WTC11 (cell line): Measurements from ENCODE around the gene CKB. TPM values are rescaled to one million over a fixed set of nuclear protein-coding genes. Genes with fewer than 3 reads are reported as not detected.

ENCODE experiments used
- ATAC-seq: fragments of 200-7000 bp; cut with Tn5 transposase; 2 replicates; pipeline ENCODE4 v1.10.0; 2021; ENCODE audit warnings: mild to moderate bottlenecking, moderate library complexity
- CTCF ChIA-PET: fragments of 300-600 bp; sonication (Branson Sonifier 250); formaldehyde crosslinking; loops from one replicate; lab custom pipeline; 2021; ENCODE audit warnings: antibody characterized with exemption; lab: Charles Lee
- POLR2A ChIA-PET: fragments of 350-600 bp; sonication (Branson Sonifier 250); formaldehyde crosslinking; loops from one replicate; lab custom pipeline; 2021; ENCODE audit warnings: antibody characterized with exemption; lab: Charles Lee
- DNase-seq: peaks from one replicate; pipeline ENCODE4 v3.0.0; 2021; ENCODE audit warnings: low spot score
- H3K27ac Mint-ChIP-seq: 2 replicates; pipeline ENCODE4 v1.8.0; 2021; ENCODE audit warnings: mixed read lengths
- H3K27me3 Mint-ChIP-seq: 2 replicates; pipeline ENCODE4 v1.8.0; 2021; ENCODE audit warnings: low read depth, mild to moderate bottlenecking, moderate library complexity, mixed read lengths
- H3K36me3 Mint-ChIP-seq: 2 replicates; pipeline ENCODE4 v1.8.0; 2021; ENCODE audit warnings: mixed read lengths
- H3K4me1 Mint-ChIP-seq: 2 replicates; pipeline ENCODE4 v1.8.0; 2022; ENCODE audit warnings: mixed read lengths
- H3K4me3 Mint-ChIP-seq: 2 replicates; pipeline ENCODE4 v1.8.0; 2021; ENCODE audit warnings: mild to moderate bottlenecking, moderate library complexity, mixed read lengths
- H3K9me3 Mint-ChIP-seq: 2 replicates; pipeline ENCODE4 v1.8.0; 2021; ENCODE audit warnings: mixed read lengths
- CREM ChIP-seq: sonication (generic); formaldehyde crosslinking; IDR thresholded peaks from 2 replicates; pipeline ENCODE4 v1.8.1; 2022; ENCODE audit warnings: mild to moderate bottlenecking, missing genetic modification reagents, moderate library complexity
- JAZF1 ChIP-seq: fragments of 250-450 bp; sonication (Bioruptor Pico); IDR thresholded peaks from 2 replicates; pipeline ENCODE4 v1.9.0; 2021; ENCODE audit warnings: moderate library complexity, mild to moderate bottlenecking, inconsistent platforms
- JUN ChIP-seq: sonication (generic); formaldehyde crosslinking; IDR thresholded peaks from 2 replicates; pipeline ENCODE4 v1.8.0; 2023; ENCODE audit warnings: mild to moderate bottlenecking, missing genetic modification reagents
- KAT7 ChIP-seq: sonication (generic); formaldehyde crosslinking; IDR thresholded peaks from 2 replicates; pipeline ENCODE4 v1.8.1; 2023; ENCODE audit warnings: missing genetic modification reagents, mild to moderate bottlenecking, borderline replicate concordance
- MXD4 ChIP-seq: fragments of 250-450 bp; sonication (Bioruptor Pico); IDR thresholded peaks from 2 replicates; pipeline ENCODE4 v1.8.0; 2021; ENCODE audit warnings: mild to moderate bottlenecking, moderate library complexity, borderline replicate concordance
- NFE2L1 ChIP-seq: sonication (generic); formaldehyde crosslinking; IDR thresholded peaks from 2 replicates; pipeline ENCODE4 v1.8.1; 2023; ENCODE audit warnings: missing genetic modification reagents
- NR2C2 ChIP-seq: sonication (generic); formaldehyde crosslinking; IDR thresholded peaks from 2 replicates; pipeline ENCODE4 v1.8.0; 2022; ENCODE audit warnings: mild to moderate bottlenecking, missing genetic modification reagents
- NR3C1 ChIP-seq: sonication (generic); formaldehyde crosslinking; conservative IDR thresholded peaks from 2 replicates; pipeline ENCODE4 v1.8.1; 2023; ENCODE audit warnings: low read depth, mild to moderate bottlenecking, missing genetic modification reagents
- ZNF416 ChIP-seq: fragments of 250-450 bp; sonication (Bioruptor Pico); IDR thresholded peaks from 2 replicates; pipeline ENCODE4 v1.9.0; 2021; ENCODE audit warnings: mild to moderate bottlenecking, inconsistent platforms
- total RNA-seq: library from RNA; stranded (reverse); gene quantifications from 3 replicates; pipeline ENCODE4 v1.2.3, GENCODE V29; 2021
- TF ChIP-seq, protein P1 (sequence below): sonication (generic); formaldehyde crosslinking; IDR thresholded peaks from 2 replicates; pipeline ENCODE4 v1.8.0; 2022; ENCODE audit warnings: mild to moderate bottlenecking, missing genetic modification reagents
- TF ChIP-seq, protein P2 (sequence below): fragments of 250-450 bp; sonication (Bioruptor Pico); IDR thresholded peaks from 2 replicates; pipeline ENCODE4 v1.9.0; 2021; ENCODE audit warnings: mild to moderate bottlenecking
- TF ChIP-seq, protein P3 (sequence below): sonication (generic); formaldehyde crosslinking; conservative IDR thresholded peaks from 2 replicates; pipeline ENCODE4 v1.8.1; 2023; ENCODE audit warnings: mild to moderate bottlenecking, low read depth, missing genetic modification reagents, moderate library complexity
- TF ChIP-seq, protein P4 (sequence below): sonication (generic); formaldehyde crosslinking; IDR thresholded peaks from 2 replicates; pipeline ENCODE4 v1.8.1; 2022; ENCODE audit warnings: low read depth, mild to moderate bottlenecking, moderate library complexity, missing genetic modification reagents, borderline replicate concordance
- TF ChIP-seq, protein P5 (sequence below): sonication (generic); formaldehyde crosslinking; IDR thresholded peaks from 2 replicates; pipeline ENCODE4 v1.8.0; 2023; ENCODE audit warnings: mild to moderate bottlenecking, missing genetic modification reagents
- TF ChIP-seq, protein P6 (sequence below): sonication (generic); formaldehyde crosslinking; IDR thresholded peaks from 2 replicates; pipeline ENCODE4 v1.8.0; 2023; ENCODE audit warnings: missing genetic modification reagents

The CKB gene
- total RNA-seq, 1 experiment from 2014 or later, result 555 TPM

DNA sequence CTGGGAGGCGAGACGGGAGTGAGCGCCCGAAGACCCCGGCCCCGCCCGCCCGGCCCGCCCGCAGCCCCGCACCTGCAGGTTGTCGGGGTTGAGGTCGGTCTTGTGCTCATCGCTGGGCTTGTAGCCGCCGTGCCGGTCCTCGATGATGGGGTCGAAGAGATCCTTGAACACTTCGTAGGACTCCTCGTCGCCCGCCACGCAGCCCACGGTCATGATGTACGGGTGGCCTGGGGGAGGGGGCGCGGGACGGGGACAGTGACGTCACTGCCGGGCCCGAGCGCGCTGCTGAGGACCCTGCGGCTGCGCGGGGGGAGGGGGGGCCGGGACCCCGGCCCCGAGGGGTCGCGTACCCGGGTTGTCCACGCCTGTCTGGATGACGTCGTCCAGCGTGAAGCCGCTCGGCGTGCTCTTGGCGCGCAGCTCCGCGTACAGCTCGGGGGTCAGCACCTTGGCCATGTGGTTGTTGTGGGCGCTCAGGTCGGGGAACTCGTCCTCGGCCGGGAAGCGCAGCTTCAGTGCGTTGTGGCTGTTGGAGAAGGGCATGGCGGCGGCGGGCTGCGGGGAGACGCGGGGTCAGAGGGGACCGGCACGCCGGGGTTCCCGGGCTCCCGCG is 573 bp downstream of the CKB start (continued):
- TF ChIP-seq, protein P1, sequence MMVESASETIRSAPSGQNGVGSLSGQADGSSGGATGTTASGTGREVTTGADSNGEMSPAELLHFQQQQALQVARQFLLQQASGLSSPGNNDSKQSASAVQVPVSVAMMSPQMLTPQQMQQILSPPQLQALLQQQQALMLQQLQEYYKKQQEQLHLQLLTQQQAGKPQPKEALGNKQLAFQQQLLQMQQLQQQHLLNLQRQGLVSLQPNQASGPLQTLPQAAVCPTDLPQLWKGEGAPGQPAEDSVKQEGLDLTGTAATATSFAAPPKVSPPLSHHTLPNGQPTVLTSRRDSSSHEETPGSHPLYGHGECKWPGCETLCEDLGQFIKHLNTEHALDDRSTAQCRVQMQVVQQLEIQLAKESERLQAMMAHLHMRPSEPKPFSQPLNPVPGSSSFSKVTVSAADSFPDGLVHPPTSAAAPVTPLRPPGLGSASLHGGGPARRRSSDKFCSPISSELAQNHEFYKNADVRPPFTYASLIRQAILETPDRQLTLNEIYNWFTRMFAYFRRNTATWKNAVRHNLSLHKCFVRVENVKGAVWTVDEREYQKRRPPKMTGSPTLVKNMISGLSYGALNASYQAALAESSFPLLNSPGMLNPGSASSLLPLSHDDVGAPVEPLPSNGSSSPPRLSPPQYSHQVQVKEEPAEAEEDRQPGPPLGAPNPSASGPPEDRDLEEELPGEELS (CRISPR knock-in tag), result no peak
- TF ChIP-seq CREM (CRISPR knock-in tag), result peak; percentile 50; the same call in 1 of the 2 replicates
- no peak for TF ChIP-seq NR3C1 (CRISPR knock-in tag)
- TF ChIP-seq JAZF1, result no peak
- TF ChIP-seq, protein P2, sequence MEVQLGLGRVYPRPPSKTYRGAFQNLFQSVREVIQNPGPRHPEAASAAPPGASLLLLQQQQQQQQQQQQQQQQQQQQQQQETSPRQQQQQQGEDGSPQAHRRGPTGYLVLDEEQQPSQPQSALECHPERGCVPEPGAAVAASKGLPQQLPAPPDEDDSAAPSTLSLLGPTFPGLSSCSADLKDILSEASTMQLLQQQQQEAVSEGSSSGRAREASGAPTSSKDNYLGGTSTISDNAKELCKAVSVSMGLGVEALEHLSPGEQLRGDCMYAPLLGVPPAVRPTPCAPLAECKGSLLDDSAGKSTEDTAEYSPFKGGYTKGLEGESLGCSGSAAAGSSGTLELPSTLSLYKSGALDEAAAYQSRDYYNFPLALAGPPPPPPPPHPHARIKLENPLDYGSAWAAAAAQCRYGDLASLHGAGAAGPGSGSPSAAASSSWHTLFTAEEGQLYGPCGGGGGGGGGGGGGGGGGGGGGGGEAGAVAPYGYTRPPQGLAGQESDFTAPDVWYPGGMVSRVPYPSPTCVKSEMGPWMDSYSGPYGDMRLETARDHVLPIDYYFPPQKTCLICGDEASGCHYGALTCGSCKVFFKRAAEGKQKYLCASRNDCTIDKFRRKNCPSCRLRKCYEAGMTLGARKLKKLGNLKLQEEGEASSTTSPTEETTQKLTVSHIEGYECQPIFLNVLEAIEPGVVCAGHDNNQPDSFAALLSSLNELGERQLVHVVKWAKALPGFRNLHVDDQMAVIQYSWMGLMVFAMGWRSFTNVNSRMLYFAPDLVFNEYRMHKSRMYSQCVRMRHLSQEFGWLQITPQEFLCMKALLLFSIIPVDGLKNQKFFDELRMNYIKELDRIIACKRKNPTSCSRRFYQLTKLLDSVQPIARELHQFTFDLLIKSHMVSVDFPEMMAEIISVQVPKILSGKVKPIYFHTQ, result no peak
- TF ChIP-seq NR2C2, result no peak
- no peak for TF ChIP-seq NFE2L1 (CRISPR knock-in tag)
- 0 out of 2 replicates have a peak, but pooled peaks have one; percentile 14 for TF ChIP-seq JUN (CRISPR knock-in tag)
- no peak for TF ChIP-seq KAT7 (CRISPR knock-in tag)
- TF ChIP-seq, protein P3, sequence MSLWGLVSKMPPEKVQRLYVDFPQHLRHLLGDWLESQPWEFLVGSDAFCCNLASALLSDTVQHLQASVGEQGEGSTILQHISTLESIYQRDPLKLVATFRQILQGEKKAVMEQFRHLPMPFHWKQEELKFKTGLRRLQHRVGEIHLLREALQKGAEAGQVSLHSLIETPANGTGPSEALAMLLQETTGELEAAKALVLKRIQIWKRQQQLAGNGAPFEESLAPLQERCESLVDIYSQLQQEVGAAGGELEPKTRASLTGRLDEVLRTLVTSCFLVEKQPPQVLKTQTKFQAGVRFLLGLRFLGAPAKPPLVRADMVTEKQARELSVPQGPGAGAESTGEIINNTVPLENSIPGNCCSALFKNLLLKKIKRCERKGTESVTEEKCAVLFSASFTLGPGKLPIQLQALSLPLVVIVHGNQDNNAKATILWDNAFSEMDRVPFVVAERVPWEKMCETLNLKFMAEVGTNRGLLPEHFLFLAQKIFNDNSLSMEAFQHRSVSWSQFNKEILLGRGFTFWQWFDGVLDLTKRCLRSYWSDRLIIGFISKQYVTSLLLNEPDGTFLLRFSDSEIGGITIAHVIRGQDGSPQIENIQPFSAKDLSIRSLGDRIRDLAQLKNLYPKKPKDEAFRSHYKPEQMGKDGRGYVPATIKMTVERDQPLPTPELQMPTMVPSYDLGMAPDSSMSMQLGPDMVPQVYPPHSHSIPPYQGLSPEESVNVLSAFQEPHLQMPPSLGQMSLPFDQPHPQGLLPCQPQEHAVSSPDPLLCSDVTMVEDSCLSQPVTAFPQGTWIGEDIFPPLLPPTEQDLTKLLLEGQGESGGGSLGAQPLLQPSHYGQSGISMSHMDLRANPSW, result no peak; the same call in 1 of the 2 replicates
- TF ChIP-seq MXD4 (CRISPR knock-in tag), result no peak
- TF ChIP-seq, all 79 proteins: peak for 12

DNA sequence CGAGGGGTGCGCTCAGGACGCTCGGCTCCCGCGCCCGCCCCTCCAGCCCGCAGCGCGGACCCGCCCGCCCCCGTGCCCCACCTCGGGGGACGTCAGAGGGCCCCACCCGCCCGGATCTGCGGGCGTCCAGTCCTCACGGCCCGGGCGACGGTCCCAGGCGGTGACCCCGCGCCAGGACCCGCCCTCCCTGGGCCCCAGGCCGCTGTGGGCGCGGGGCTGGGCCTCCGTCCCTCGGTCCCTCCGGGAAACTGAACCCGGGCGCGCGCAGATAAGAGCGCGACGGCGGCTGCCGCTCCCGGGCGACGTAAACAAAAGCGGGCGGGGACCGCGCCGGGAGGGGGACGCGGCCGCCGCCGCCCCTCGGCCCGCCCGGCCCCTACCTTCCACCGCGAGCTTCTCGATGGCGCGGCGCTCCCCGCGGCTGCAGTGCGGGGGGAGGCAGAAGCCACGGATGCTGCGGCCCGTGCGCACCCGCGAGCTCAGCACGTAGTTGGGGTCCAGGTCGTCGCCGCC is 1.1 kb downstream of the CKB start:
- ATAC-seq, result no peak
- Mint-ChIP-seq H3K27me3 (peaks cover 27% of the 10 kb centered on the region), H3K27ac (no peak overlapping the region), H3K36me3 (peaks cover 12% of the 10 kb centered on the region)
- peak; percentile 33 for DNase-seq
- ChIA-PET CTCF (interaction anchor here (0.6 to 12.2 kb wide), 12 partner anchors 8 to 417 kb away, joined by 3 to 455 read pairs (median 8); partner anchors contain the start of genes BAG5 and TRMT61A), POLR2A (interaction anchor here (1.3 to 8.3 kb wide), 3 partner anchors 8 to 20 kb away, joined by 4 to 65 read pairs (median 5); partner anchors contain the start of gene TRMT61A)
- TF ChIP-seq, protein P4, sequence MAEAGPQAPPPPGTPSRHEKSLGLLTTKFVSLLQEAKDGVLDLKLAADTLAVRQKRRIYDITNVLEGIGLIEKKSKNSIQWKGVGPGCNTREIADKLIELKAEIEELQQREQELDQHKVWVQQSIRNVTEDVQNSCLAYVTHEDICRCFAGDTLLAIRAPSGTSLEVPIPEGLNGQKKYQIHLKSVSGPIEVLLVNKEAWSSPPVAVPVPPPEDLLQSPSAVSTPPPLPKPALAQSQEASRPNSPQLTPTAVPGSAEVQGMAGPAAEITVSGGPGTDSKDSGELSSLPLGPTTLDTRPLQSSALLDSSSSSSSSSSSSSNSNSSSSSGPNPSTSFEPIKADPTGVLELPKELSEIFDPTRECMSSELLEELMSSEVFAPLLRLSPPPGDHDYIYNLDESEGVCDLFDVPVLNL (CRISPR knock-in tag), result peak; percentile 35; the same call in 1 of the 2 replicates
- TF ChIP-seq ZNF416 (no peak), CREM (CRISPR knock-in tag) (no peak)
- TF ChIP-seq, protein P5, sequence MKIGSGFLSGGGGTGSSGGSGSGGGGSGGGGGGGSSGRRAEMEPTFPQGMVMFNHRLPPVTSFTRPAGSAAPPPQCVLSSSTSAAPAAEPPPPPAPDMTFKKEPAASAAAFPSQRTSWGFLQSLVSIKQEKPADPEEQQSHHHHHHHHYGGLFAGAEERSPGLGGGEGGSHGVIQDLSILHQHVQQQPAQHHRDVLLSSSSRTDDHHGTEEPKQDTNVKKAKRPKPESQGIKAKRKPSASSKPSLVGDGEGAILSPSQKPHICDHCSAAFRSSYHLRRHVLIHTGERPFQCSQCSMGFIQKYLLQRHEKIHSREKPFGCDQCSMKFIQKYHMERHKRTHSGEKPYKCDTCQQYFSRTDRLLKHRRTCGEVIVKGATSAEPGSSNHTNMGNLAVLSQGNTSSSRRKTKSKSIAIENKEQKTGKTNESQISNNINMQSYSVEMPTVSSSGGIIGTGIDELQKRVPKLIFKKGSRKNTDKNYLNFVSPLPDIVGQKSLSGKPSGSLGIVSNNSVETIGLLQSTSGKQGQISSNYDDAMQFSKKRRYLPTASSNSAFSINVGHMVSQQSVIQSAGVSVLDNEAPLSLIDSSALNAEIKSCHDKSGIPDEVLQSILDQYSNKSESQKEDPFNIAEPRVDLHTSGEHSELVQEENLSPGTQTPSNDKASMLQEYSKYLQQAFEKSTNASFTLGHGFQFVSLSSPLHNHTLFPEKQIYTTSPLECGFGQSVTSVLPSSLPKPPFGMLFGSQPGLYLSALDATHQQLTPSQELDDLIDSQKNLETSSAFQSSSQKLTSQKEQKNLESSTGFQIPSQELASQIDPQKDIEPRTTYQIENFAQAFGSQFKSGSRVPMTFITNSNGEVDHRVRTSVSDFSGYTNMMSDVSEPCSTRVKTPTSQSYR (CRISPR knock-in tag), result no peak
- TF ChIP-seq, protein P1 (CRISPR knock-in tag), result peak; percentile 24; the same call in 1 of the 2 replicates
- TF ChIP-seq, protein P6, sequence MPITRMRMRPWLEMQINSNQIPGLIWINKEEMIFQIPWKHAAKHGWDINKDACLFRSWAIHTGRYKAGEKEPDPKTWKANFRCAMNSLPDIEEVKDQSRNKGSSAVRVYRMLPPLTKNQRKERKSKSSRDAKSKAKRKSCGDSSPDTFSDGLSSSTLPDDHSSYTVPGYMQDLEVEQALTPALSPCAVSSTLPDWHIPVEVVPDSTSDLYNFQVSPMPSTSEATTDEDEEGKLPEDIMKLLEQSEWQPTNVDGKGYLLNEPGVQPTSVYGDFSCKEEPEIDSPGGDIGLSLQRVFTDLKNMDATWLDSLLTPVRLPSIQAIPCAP, result peak; percentile 33; the same call in 1 of the 2 replicates
- TF ChIP-seq, all 79 proteins: peak for 3
- H3K4me1 Mint-ChIP-seq, result peaks cover 22% of the 10 kb centered on the region
- H3K9me3 Mint-ChIP-seq, result no peaks in the 10 kb centered on the region
- no peak overlapping the region for H3K4me3 Mint-ChIP-seq
